IMR-90 (cell line): ENCODE data around the gene ROBO1. TPM values are rescaled to one million over a fixed set of nuclear protein-coding genes. Genes with fewer than 3 reads are reported as not detected.
"Not testable (repeated sequence)": the region's sequence is repeated elsewhere in the genome, so short reads cannot be mapped to it uniquely, and the experiment has no call there.

Experiments used
- ATAC-seq: fragments of 200-7000 bp; cut with Tn5 transposase; 2 replicates; pipeline ENCODE4 v1.9.1; 2020; ENCODE audit warnings: low read depth, mild to moderate bottlenecking, moderate library complexity
- BruUV-seq: library from RNA; stranded (reverse); fragments of 400-500 nt; replicated peaks from 2 replicates; lab custom pipeline; 2021; lab: Mats Ljungman, UMichigan
- CTCF ChIA-PET: fragments of 300-600 bp; formaldehyde crosslinking; extraction: SDS; loops from one replicate; lab custom pipeline; 2021; ENCODE audit warnings: antibody characterized with exemption; lab: Yijun Ruan, JAX
- POLR2A ChIA-PET: fragments of 300-600 bp; sonication (Branson Sonifier 250); formaldehyde crosslinking; loops from one replicate; lab custom pipeline; 2022; ENCODE audit warnings: antibody characterized with exemption; ENCODE audit not compliant: unreplicated experiment; lab: Charles Lee
- DNase-seq: peaks from one replicate; pipeline ENCODE4 v3.0.0; 2013
- H2AFZ ChIP-seq: replicated peaks from 2 replicates; pipeline ENCODE3; 2013; ENCODE audit warnings: low read length, mild to moderate bottlenecking; ENCODE audit not compliant: poor library complexity
- H2AK5ac ChIP-seq: 2 replicates; pipeline ENCODE4 v1.6.1; 2013; ENCODE audit warnings: low read depth, low read length, inconsistent platforms
- H2AK9ac ChIP-seq: replicated peaks from 2 replicates; pipeline ENCODE3; 2013; ENCODE audit warnings: mild to moderate bottlenecking, low read depth, low read length, moderate library complexity; ENCODE audit not compliant: poor library complexity
- H2BK120ac ChIP-seq: 2 replicates; pipeline ENCODE4 v1.6.1; 2013; ENCODE audit warnings: low read depth, low read length, inconsistent platforms
- H2BK15ac ChIP-seq: 3 replicates; pipeline ENCODE4 v1.6.1; 2013; ENCODE audit warnings: low read depth, low read length, inconsistent platforms
- H2BK20ac ChIP-seq: 2 replicates; pipeline ENCODE4 v1.6.1; 2013; ENCODE audit warnings: low read depth, mild to moderate bottlenecking, inconsistent platforms, low read length, moderate library complexity
- H2BK5ac ChIP-seq: 2 replicates; pipeline ENCODE4 v1.6.1; 2013; ENCODE audit warnings: mild to moderate bottlenecking, low read depth, low read length, inconsistent platforms; ENCODE audit not compliant: poor library complexity, severe bottlenecking
- H3K14ac ChIP-seq: replicated peaks from 2 replicates; pipeline ENCODE4 v1.6.1; 2013; ENCODE audit warnings: low read depth, low read length, inconsistent platforms
- H3K18ac ChIP-seq: 2 replicates; pipeline ENCODE4 v1.6.1; 2013; ENCODE audit warnings: low read depth, low read length, control low read depth
- H3K23ac ChIP-seq: 2 replicates; pipeline ENCODE4 v1.6.1; 2013; ENCODE audit warnings: low read depth, low read length, inconsistent platforms
- H3K27ac ChIP-seq: 2 replicates; pipeline ENCODE4 v1.5.1; 2013; ENCODE audit warnings: mild to moderate bottlenecking, control low read depth, low read length; ENCODE audit not compliant: insufficient read depth
- H3K27me3 ChIP-seq: 2 replicates; pipeline ENCODE4 v1.6.1; 2013; ENCODE audit warnings: low read length; ENCODE audit not compliant: control insufficient read depth, insufficient read depth
- H3K36me3 ChIP-seq: 2 replicates; pipeline ENCODE4 v1.6.1; 2013; ENCODE audit warnings: low read length, mixed read lengths; ENCODE audit not compliant: control insufficient read depth, insufficient read depth
- H3K4ac ChIP-seq: 2 replicates; pipeline ENCODE4 v1.6.1; 2013; ENCODE audit warnings: low read depth, low read length, inconsistent platforms
- H3K4me1 ChIP-seq: 2 replicates; pipeline ENCODE4 v1.6.1; 2013; ENCODE audit warnings: low read length, mixed read lengths; ENCODE audit not compliant: control insufficient read depth, insufficient read depth
- H3K4me2 ChIP-seq: 2 replicates; pipeline ENCODE4 v1.6.1; 2013; ENCODE audit warnings: low read depth, mild to moderate bottlenecking, control low read depth, low read length, moderate library complexity
- H3K4me3 ChIP-seq: 2 replicates; pipeline ENCODE4 v1.5.1; 2013; ENCODE audit warnings: low read depth, mild to moderate bottlenecking, control low read depth, low read length, moderate library complexity; ENCODE audit not compliant: insufficient read depth
- H3K56ac ChIP-seq: 2 replicates; pipeline ENCODE4 v1.6.1; 2013; ENCODE audit warnings: low read length, inconsistent platforms; ENCODE audit not compliant: insufficient read depth; ENCODE audit errors: extremely low read depth
- H3K79me1 ChIP-seq, 2 experiments: 2 replicates each; pipeline ENCODE4 v1.6.1; 2013; ENCODE audit warnings: low read length in 2 of 2, inconsistent platforms in 1 of 2, low read depth in 1 of 2
- H3K9ac ChIP-seq: 2 replicates; pipeline ENCODE4 v1.6.1; 2013; ENCODE audit warnings: low read depth, low read length, control low read depth
- H3K9me1 ChIP-seq: 2 replicates; pipeline ENCODE4 v1.6.1; 2013; ENCODE audit warnings: low read length, inconsistent platforms; ENCODE audit not compliant: insufficient read depth
- H3K9me3 ChIP-seq: 2 replicates; pipeline ENCODE4 v1.6.1; 2013; ENCODE audit warnings: low read length; ENCODE audit not compliant: control insufficient read depth, insufficient read depth
- H4K20me1 ChIP-seq: 2 replicates; pipeline ENCODE4 v1.6.1; 2013; ENCODE audit warnings: low read length, inconsistent platforms; ENCODE audit not compliant: insufficient read depth
- H4K5ac ChIP-seq: 2 replicates; pipeline ENCODE4 v1.6.1; 2013; ENCODE audit warnings: mild to moderate bottlenecking, low read depth, low read length, control low read depth
- H4K8ac ChIP-seq, 2 experiments: 2 replicates each; pipeline ENCODE4 v1.6.1; 2013; ENCODE audit warnings: low read depth in 2 of 2, low read length in 2 of 2, control low read depth in 1 of 2, inconsistent platforms in 1 of 2
- H4K91ac ChIP-seq: 2 replicates; pipeline ENCODE4 v1.6.1; 2013; ENCODE audit warnings: low read depth, low read length, inconsistent platforms; ENCODE audit not compliant: insufficient read depth
- FOS ChIP-seq: fragments of 150-350 bp; IDR thresholded peaks from 2 replicates; pipeline ENCODE4 v1.6.1; 2016; ENCODE audit warnings: low read depth, low read length
- MAFK ChIP-seq: IDR thresholded peaks from 2 replicates; pipeline ENCODE4 v1.6.1; 2012; ENCODE audit warnings: low read depth, low read length, improper control_type of control experiment
- MAZ ChIP-seq: IDR thresholded peaks from 2 replicates; pipeline ENCODE4 v1.6.1; 2012; ENCODE audit warnings: low read depth, mild to moderate bottlenecking, low read length, improper control_type of control experiment, moderate library complexity, borderline replicate concordance
- MXI1 ChIP-seq: IDR thresholded peaks from 2 replicates; pipeline ENCODE4 v1.6.1; 2012; ENCODE audit warnings: low read depth, mild to moderate bottlenecking, low read length, moderate library complexity, borderline replicate concordance
- RAD21 ChIP-seq: IDR thresholded peaks from 2 replicates; pipeline ENCODE4 v1.6.1; 2012; ENCODE audit warnings: low read length, improper control_type of control experiment
- RCOR1 ChIP-seq: IDR thresholded peaks from 2 replicates; pipeline ENCODE4 v1.6.1; 2012; ENCODE audit warnings: mild to moderate bottlenecking, low read length, improper control_type of control experiment; ENCODE audit not compliant: insufficient replicate concordance
- RFX5 ChIP-seq: IDR thresholded peaks from 2 replicates; pipeline ENCODE4 v1.8.0; 2012; ENCODE audit warnings: low read depth, mild to moderate bottlenecking, low read length, moderate library complexity
- SMC3 ChIP-seq: fragments of 150-350 bp; IDR thresholded peaks from 2 replicates; pipeline ENCODE4 v1.6.1; 2016; ENCODE audit warnings: low read depth, mild to moderate bottlenecking, antibody characterized with exemption, low read length, moderate library complexity
- USF2 ChIP-seq: fragments of 150-350 bp; IDR thresholded peaks from 2 replicates; pipeline ENCODE4 v1.6.1; 2017; ENCODE audit warnings: mild to moderate bottlenecking, antibody characterized with exemption, low read length, low read depth
- WGBS, 2 experiments: methylation state at CpG; one replicate each; pipeline versions ENCODE4 v1.1.5 to v1.1.7; 2013; ENCODE audit warnings: missing lambda C conversion rate in 2 of 2; ENCODE audit not compliant: insufficient read length in 1 of 2; ENCODE audit errors: extremely low coverage in 2 of 2; 5-methylcytosine and 5-hydroxymethylcytosine counted together
- dilution Hi-C: fragments of 300-500 bp; cut with HindIII; formaldehyde crosslinking; loops from one replicate; pipeline ENCODE4 v1.14.3; 2018; ENCODE audit warnings: low sequenced_read_pairs; ENCODE audit not compliant: unreplicated experiment
- in situ Hi-C: fragments of 300-500 bp; cut with MboI; formaldehyde crosslinking; loops from 3 replicates; pipeline ENCODE4 v1.14.3; 2019; ENCODE audit warnings: low sequenced_read_pairs, inconsistent platforms, mixed read lengths
- intact Hi-C: fragments of 100-400 bp; cut with micrococcal nuclease; formaldehyde crosslinking; loops from 2 replicates; pipeline ENCODE4 v1.10.0; 2022
- polyA plus RNA-seq, 3 experiments: library from polyadenylated mRNA; depleted of rRNA; stranded (reverse); fragments of >200 nt; gene quantifications; 2 replicates each; pipeline ENCODE4 v1.2.3, GENCODE V29; 2012; ENCODE audit warnings: low replicate concordance in 1 of 3
- total RNA-seq: library from RNA; depleted of rRNA; stranded (reverse); fragments of >200 nt; gene quantifications from 2 replicates; pipeline ENCODE4 v1.2.3, GENCODE V29; 2012

Gene ROBO1
- total and polyA plus RNA-seq, 2 of the 4 experiments (the other 2 are of a cell fraction), result 24.1 to 53.9 TPM

DNA sequence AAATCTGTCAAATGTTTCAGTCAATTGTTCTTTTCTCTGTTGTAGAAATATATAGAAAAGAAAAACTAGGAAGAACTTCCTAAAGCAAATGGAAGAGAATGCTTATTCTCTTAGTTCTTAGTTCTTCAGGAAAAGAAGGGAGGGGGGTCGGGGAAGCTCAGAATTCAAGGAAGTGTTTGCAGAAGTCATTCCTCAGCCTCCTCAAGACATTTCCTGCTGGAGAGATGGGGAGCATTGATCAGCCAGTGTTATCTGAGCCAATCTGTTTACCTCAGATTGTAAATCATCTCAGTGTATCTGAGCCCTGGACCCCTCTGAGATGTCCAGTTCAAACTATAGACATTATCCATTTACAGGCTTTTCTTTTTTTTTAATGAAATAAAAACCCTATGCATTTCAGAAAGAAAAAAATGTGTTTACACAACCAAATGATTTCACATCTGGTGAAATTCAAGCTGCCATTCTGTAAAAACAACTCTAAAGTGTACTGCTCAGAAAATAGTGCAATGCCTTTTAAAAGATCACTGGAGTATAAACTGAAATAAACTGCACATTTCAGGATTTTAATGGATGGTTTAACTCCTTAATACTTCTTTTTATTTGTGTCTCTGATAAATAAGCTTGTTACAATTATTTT lies 460.7 kb downstream of the ROBO1 start:
- in situ Hi-C loops, result no loop called here

DNA sequence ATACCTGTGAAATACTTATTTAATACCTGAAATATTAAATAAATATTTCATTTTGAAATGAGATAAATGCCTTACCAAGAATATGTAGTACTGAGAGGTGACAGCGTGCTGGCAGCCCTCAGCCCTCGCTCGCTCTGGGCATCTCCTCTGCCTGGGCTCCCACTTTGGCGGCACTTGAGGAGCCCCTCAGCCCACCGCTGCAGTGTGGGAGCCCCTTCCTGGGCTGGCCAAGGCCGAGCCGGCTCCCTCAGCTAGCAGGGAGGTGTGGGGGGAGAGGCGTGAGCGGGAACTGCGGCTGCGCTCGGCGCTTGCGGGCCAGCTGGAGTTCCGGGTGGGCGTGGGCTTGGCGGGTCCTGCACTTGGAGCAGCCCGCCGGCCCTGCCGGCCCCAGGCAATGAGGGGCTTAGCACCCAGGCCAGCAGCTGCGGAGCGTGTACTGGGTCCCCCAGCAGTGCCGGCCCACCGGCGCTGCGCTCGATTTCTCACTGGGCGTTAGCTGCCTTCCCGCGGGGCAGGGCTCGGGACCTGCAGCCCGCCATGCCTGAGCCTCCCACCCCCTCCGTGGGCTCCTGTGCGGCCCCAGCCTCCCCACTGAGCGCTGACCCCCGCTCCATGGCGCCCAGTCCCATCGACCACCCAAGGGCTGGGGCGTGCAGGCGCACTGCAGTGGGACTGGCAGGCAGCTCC lies 467.7 kb downstream of the ROBO1 start:
- H2BK20ac ChIP-seq, H3K4me1 ChIP-seq, H3K23ac ChIP-seq, H3K4me3 ChIP-seq, H3K56ac ChIP-seq, in situ Hi-C loops, H4K8ac ChIP-seq, H3K27ac ChIP-seq, H3K9me3 ChIP-seq, CTCF ChIA-PET, H3K18ac ChIP-seq, H4K20me1 ChIP-seq, H3K9me1 ChIP-seq, H3K9ac ChIP-seq, H3K36me3 ChIP-seq, ATAC-seq, POLR2A ChIA-PET, H4K5ac ChIP-seq, H4K91ac ChIP-seq, BruUV-seq, H3K14ac ChIP-seq, H2AK9ac ChIP-seq, dilution Hi-C loops, H3K27me3 ChIP-seq, H2AK5ac ChIP-seq, DNase-seq, H3K4ac ChIP-seq, H3K4me2 ChIP-seq, H2BK120ac ChIP-seq, H2AFZ ChIP-seq, H2BK5ac ChIP-seq, H2BK15ac ChIP-seq, H3K79me1 ChIP-seq: not testable (repeated sequence)
- intact Hi-C loops, result loop anchor here (5.0 kb wide), 1 partner anchor 213 kb away; no protein-coding TSS in a partner anchor
- no CpG with 5 or more reads among the region's 40 CpGs for WGBS, 2 experiments

More for the DNA sequence above, 460.7 kb downstream of the ROBO1 start:
- H3K9me1 ChIP-seq, result no peaks in the 10 kb centered on the region
- no peak overlapping the region for H4K8ac ChIP-seq
- no peaks in the 10 kb centered on the region for H3K36me3 ChIP-seq
- peak overlapping the region; percentile 75; the same call in 1 of the 2 replicates for H3K23ac ChIP-seq
- ChIA-PET POLR2A (no interaction called here), CTCF (interaction anchor here (1.3 kb wide), 1 partner anchor 221 kb away, joined by 3 read pairs; no protein-coding TSS in a partner anchor)
- H3K79me1 ChIP-seq, result no peaks in the 10 kb centered on the region
- H3K27ac ChIP-seq, result no peak overlapping the region
- no peak overlapping the region for H2BK5ac ChIP-seq
- peaks cover 2% of the 10 kb centered on the region for H3K4me1 ChIP-seq
- H2AFZ ChIP-seq, result no peak overlapping the region
- WGBS, 2 experiments, result no CpG with 5 or more reads among the region's 1 CpG
- no peaks in the 10 kb centered on the region for H3K9me3 ChIP-seq
- no peak overlapping the region for H3K56ac ChIP-seq
- peak overlapping the region; percentile 34; the same call in 1 of the 2 replicates for H2BK20ac ChIP-seq
- intact Hi-C loops (no loop called here), dilution Hi-C loops (no loop called here)
- H3K14ac ChIP-seq, result peak overlapping the region; percentile 37; the same call in 1 of the 2 replicates
- no peak overlapping the region; the same call in 1 of the 2 replicates for H4K5ac ChIP-seq
- H3K9ac ChIP-seq, result no peak overlapping the region
- H2BK15ac ChIP-seq, result no peak overlapping the region
- TF ChIP-seq MXI1 (no peak), SMC3 (no peak), USF2 (no peak), MAZ (no peak), RCOR1 (no peak), RFX5 (no peak), RAD21 (no peak), FOS (no peak), MAFK (no peak)
- no peaks in the 10 kb centered on the region for H3K27me3 ChIP-seq
- peak overlapping the region; percentile 68 for H2BK120ac ChIP-seq
- BruUV-seq, result no TSS peak
- no peak overlapping the region for H4K91ac ChIP-seq
- no peak overlapping the region for H3K4me3 ChIP-seq
- H3K18ac ChIP-seq, result no peak overlapping the region
- DNase-seq, result peak; percentile 26
- H3K4ac ChIP-seq, result no peak overlapping the region; the same call in 1 of the 2 replicates
- H2AK9ac ChIP-seq, result no peak overlapping the region
- no peak overlapping the region for H2AK5ac ChIP-seq
- no peaks in the 10 kb centered on the region for H4K20me1 ChIP-seq
- peak overlapping the region; percentile 74; the same call in 1 of the 2 replicates for H3K4me2 ChIP-seq
- ATAC-seq, result peak; percentile 64
